AG04450 (cell line): Measurements from ENCODE around the gene AGXT. TPM values are rescaled to one million over a fixed set of nuclear protein-coding genes. Genes with fewer than 3 reads are reported as not detected.
A peak's percentile ranks its signal among the peaks of the same experiment; 100 is the strongest.

ENCODE experiments used
- CTCF ChIA-PET: fragments of 300-600, 350-600 bp; formaldehyde crosslinking; extraction: SDS; loops from one replicate; lab custom pipeline; 2022; ENCODE audit warnings: antibody characterized with exemption, inconsistent platforms; lab: Charles Lee
- POLR2A ChIA-PET: fragments of 350-600 bp; formaldehyde crosslinking; extraction: SDS; loops from one replicate; lab custom pipeline; 2021; ENCODE audit warnings: antibody characterized with exemption, inconsistent platforms; lab: Yijun Ruan, JAX
- DNase-seq: peaks from one replicate; pipeline ENCODE4 v3.0.0-alpha.2; 2011; ENCODE audit warnings: low read depth, low spot score
- H3K27ac ChIP-seq: one replicate; pipeline ENCODE4 v1.5.1; 2012; ENCODE audit warnings: low read depth, low read length, control low read depth
- H3K27me3 ChIP-seq: one replicate; pipeline ENCODE4 v1.6.0; 2012; ENCODE audit warnings: low read length; ENCODE audit not compliant: control insufficient read depth, insufficient read depth
- H3K4me3 ChIP-seq: 2 replicates; pipeline ENCODE4 v1.5.1; 2011; ENCODE audit warnings: mild to moderate bottlenecking, low read depth, low read length, control low read depth
- H3K9me3 ChIP-seq: 2 replicates; pipeline ENCODE4 v1.5.1; 2012; ENCODE audit warnings: low read length; ENCODE audit not compliant: control insufficient read depth, insufficient read depth
- polyA plus RNA-seq: library from polyadenylated mRNA; depleted of rRNA; stranded (reverse); fragments of >200 nt; gene quantifications from 2 replicates; pipeline ENCODE4 v1.2.3, GENCODE V29; 2011
- TF ChIP-seq, protein P1 (sequence below): IDR thresholded peaks from 2 replicates; pipeline ENCODE4 v1.5.1; 2011; ENCODE audit warnings: low read depth, low read length, control low read depth, inconsistent platforms

Gene AGXT
- polyA plus RNA-seq, 1 experiment, result not detected

DNA sequence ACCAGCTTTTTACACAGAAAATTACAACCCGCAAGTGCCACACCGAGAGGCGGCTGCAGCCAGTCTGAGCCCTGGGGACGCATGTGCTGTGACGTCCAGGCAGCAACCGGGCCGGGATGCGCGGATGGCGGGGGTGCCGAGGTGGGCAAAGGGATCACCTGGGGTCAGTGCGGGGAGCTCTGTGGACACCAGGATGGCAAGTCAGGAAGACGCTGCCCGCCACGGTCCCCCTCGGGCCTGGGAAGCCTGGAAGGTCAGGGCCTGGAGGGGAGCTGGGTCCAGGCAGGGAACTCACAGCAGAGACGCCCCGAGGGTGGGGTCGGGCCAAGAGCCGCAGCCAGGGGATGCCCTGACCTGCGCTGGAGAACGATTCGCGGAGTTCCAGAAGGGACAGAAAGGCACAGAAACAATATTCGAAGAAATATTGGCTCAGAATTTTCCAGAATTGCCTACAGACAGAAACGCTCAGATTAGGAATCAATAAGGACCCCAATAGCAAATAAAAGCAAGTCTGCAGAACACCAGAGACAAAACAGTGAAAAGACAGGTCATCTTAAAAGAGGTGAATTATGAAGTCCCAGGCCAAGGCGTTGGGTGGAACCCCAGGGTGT, 36.9 kb upstream of the AGXT start:
- TF ChIP-seq, protein P1, sequence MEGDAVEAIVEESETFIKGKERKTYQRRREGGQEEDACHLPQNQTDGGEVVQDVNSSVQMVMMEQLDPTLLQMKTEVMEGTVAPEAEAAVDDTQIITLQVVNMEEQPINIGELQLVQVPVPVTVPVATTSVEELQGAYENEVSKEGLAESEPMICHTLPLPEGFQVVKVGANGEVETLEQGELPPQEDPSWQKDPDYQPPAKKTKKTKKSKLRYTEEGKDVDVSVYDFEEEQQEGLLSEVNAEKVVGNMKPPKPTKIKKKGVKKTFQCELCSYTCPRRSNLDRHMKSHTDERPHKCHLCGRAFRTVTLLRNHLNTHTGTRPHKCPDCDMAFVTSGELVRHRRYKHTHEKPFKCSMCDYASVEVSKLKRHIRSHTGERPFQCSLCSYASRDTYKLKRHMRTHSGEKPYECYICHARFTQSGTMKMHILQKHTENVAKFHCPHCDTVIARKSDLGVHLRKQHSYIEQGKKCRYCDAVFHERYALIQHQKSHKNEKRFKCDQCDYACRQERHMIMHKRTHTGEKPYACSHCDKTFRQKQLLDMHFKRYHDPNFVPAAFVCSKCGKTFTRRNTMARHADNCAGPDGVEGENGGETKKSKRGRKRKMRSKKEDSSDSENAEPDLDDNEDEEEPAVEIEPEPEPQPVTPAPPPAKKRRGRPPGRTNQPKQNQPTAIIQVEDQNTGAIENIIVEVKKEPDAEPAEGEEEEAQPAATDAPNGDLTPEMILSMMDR, result no peak
- H3K4me3 ChIP-seq, result peak overlapping the region; percentile 39
- DNase-seq, result no peak
- H3K27ac ChIP-seq, result no peak overlapping the region
- H3K9me3 ChIP-seq, result no peaks in the 10 kb centered on the region; the same call in 1 of the 2 replicates
- ChIA-PET POLR2A (no interaction called here), CTCF (interaction anchor here (1.3 kb wide), 1 partner anchor 317 kb away, joined by 3 read pairs; no protein-coding TSS in a partner anchor)
- H3K27me3 ChIP-seq, result peaks cover 35% of the 10 kb centered on the region

DNA sequence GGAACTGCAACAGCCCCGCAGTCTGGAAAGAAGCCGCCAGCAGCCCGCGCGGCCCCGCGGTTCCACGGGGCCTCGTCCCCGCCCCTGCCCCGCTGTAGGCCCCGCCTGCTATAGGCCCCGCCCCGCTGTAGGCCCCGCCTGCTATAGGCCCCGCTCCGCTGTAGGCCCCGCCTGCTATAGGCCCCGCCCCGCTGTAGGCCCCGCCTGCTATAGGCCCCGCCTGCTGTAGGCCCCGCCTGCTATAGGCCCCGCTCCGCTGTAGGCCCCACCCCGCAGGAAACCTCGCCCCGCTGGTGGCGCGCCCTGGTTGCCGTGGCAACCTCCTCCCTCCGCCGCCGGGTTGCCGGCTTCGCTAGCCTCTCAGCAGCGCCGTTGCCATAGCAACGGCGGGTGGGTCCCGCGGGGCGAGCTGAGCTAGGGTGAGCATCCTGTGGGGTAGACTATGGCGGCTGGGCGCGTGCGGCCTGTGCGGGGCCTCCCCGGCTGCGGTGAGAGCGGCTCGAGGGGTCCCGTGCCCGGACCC, 36.4 kb upstream of the AGXT start:
- peaks cover 31% of the 10 kb centered on the region for H3K27me3 ChIP-seq
- POLR2A ChIA-PET, result no interaction called here
- peak; percentile 61 for DNase-seq
- H3K4me3 ChIP-seq, result peak overlapping the region; percentile 39
- no peaks in the 10 kb centered on the region; the same call in 1 of the 2 replicates for H3K9me3 ChIP-seq
- TF ChIP-seq, protein P1, result no peak
- H3K27ac ChIP-seq, result no peak overlapping the region
- CTCF ChIA-PET, result interaction anchor here (0.7 to 1.3 kb wide), 2 partner anchors 19 to 318 kb away, joined by 3 read pairs; no protein-coding TSS in a partner anchor

DNA sequence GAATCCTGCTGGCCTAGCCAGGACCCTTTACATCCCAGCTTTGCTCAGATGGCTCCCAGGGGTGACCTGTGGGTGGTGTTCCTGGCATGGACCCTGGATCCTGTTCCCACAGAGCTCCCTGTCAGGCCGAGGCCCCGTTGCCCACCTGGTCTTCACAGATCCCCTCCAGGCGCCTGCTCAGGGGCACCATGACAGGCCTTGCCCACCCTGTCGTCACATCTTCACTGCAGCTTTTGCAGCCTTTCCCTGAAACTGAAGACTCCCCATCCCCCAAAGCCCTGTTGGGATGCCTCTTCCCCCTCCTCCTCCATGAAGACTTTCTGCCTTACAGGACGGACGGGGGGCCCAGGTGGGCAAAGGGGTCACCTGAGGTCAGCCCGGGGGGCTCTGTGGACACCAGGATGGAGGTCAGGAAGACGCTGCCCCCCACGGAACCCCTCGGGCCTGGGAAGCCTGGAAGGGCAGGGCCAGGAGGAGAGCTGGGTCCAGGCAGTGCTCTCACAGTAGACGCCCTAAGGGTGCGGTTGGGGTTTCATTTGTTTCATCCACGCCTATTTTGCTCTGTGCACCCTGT, 35.6 kb upstream of the AGXT start:
- ChIA-PET CTCF (interaction anchor here (0.7 to 1.3 kb wide), 3 partner anchors 18 to 319 kb away, joined by 3 read pairs; no protein-coding TSS in a partner anchor), POLR2A (no interaction called here)
- TF ChIP-seq, protein P1, result no peak
- DNase-seq, result no peak
- H3K9me3 ChIP-seq, result no peaks in the 10 kb centered on the region; the same call in 1 of the 2 replicates
- no peak overlapping the region for H3K27ac ChIP-seq
- H3K4me3 ChIP-seq, result no peak overlapping the region
- peaks cover 32% of the 10 kb centered on the region for H3K27me3 ChIP-seq

DNA sequence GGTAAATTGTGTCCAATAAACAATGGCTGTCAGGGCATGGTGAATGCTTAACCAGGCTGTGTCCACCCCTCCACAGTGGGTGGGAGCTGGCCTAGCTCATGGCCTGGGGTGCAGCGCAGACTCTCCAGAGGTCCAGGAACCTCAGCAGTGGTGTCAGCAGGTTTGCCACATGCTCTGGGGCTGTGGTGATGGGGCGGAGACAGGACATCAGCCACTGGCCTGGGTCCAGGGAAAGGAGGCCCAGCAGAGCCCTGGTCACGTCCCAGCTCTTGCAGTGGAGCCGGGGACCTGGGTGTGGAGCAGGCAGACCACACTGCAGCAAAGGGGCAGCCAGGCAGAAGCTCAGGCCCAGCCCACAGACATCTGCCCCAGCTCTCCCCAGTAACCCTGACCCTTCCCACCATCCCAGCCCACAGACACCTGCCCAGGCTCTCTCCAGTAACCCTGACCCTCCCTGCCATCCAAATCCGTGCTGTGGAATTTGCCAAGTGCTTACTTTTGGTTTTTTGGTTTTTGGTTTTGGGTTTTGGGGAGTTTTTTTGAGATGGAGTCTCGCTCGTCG, 34.8 kb upstream of the AGXT start:
- DNase-seq, result no peak
- ChIA-PET CTCF (interaction anchor here (1.3 kb wide), 1 partner anchor 320 kb away, joined by 3 read pairs; no protein-coding TSS in a partner anchor), POLR2A (no interaction called here)
- peaks cover 27% of the 10 kb centered on the region for H3K27me3 ChIP-seq
- no peak overlapping the region for H3K4me3 ChIP-seq
- no peaks in the 10 kb centered on the region; the same call in 1 of the 2 replicates for H3K9me3 ChIP-seq
- no peak overlapping the region for H3K27ac ChIP-seq
- TF ChIP-seq, protein P1, result no peak
